HS-5 (cell line): ENCODE measurements around the gene MANF.

ENCODE experiments used
- DNase-seq: peaks from one replicate; pipeline ENCODE4 v3.0.0-alpha.2; 2012; ENCODE audit warnings: low read depth

MANF gene

GRCh38 chr3:51436998-51437639 lies 52.0 kb downstream of the MANF start:
- DNase-seq = no peak
